ENCODE measurements around the gene CHURC1. TPM values are rescaled to one million over a fixed set of nuclear protein-coding genes. Genes with fewer than 3 reads are reported as not detected.

The CHURC1 gene
- polyA plus RNA-seq, 1 of the 3 experiments (the other 2 are of a cell fraction): 66.8 TPM

DNA sequence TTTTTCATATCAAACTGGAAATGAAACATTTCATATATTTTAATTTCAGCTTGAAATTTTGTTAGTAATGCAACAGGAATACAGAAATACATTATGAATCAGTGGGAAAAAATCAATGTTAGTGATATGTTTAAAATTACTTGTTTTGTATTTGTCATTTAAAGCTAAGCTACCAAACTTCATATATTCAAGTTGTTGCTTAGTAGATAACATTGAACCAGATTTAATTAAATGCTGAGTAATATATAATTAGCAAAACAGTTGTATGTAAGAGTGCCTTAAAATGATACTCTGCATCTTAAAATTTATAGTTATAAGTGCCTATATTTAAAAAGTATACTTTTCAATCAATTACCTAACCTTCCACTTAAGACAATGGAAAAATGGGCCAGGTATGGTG is 5.0 kb downstream of the CHURC1 start:
- no peaks in the 10 kb centered on the region for H3K27me3 ChIP-seq (ENCODE audit: insufficient read depth)
- DNase-seq: no peak
- H3F3A ChIP-seq (replicated peaks; ENCODE audit: insufficient read depth): peaks cover 5% of the 10 kb centered on the region
- ChIA-PET POLR2A (no interaction called here), CTCF (interaction anchor here (1.1 to 2.2 kb wide), 3 partner anchors 8 to 96 kb away, joined by 3 to 7 read pairs (median 4); no protein-coding TSS in a partner anchor)
- TF ChIP-seq, protein P1, sequence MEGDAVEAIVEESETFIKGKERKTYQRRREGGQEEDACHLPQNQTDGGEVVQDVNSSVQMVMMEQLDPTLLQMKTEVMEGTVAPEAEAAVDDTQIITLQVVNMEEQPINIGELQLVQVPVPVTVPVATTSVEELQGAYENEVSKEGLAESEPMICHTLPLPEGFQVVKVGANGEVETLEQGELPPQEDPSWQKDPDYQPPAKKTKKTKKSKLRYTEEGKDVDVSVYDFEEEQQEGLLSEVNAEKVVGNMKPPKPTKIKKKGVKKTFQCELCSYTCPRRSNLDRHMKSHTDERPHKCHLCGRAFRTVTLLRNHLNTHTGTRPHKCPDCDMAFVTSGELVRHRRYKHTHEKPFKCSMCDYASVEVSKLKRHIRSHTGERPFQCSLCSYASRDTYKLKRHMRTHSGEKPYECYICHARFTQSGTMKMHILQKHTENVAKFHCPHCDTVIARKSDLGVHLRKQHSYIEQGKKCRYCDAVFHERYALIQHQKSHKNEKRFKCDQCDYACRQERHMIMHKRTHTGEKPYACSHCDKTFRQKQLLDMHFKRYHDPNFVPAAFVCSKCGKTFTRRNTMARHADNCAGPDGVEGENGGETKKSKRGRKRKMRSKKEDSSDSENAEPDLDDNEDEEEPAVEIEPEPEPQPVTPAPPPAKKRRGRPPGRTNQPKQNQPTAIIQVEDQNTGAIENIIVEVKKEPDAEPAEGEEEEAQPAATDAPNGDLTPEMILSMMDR (IDR thresholded peaks at IDR 0.05): no peak
- no peak for TF ChIP-seq NRF1 (IDR thresholded peaks at IDR 0.05; ENCODE audit: low read depth, low read length)
- no peak for TF ChIP-seq MXI1 (IDR thresholded peaks at IDR 0.05; ENCODE audit: low read depth, low read length)
- TF ChIP-seq IRF3 (IDR thresholded peaks at IDR 0.05; ENCODE audit: low read depth, low read length): no peak
- no peak for TF ChIP-seq TEAD4 (IDR thresholded peaks at IDR 0.05; ENCODE audit: borderline replicate concordance, insufficient read depth)
- no peak for TF ChIP-seq FOXM1 (IDR thresholded peaks at IDR 0.05; ENCODE audit: low read depth)
- TF ChIP-seq, protein P2, sequence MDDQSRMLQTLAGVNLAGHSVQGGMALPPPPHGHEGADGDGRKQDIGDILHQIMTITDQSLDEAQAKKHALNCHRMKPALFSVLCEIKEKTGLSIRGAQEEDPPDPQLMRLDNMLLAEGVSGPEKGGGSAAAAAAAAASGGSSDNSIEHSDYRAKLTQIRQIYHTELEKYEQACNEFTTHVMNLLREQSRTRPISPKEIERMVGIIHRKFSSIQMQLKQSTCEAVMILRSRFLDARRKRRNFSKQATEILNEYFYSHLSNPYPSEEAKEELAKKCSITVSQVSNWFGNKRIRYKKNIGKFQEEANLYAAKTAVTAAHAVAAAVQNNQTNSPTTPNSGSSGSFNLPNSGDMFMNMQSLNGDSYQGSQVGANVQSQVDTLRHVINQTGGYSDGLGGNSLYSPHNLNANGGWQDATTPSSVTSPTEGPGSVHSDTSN (IDR thresholded peaks at IDR 0.05): no peak
- no peak for TF ChIP-seq RFX5 (IDR thresholded peaks at IDR 0.05; ENCODE audit: low read length)
- TF ChIP-seq ZBTB33 (IDR thresholded peaks at IDR 0.05; ENCODE audit: borderline replicate concordance, low read depth): no peak
- TF ChIP-seq GABPA (IDR thresholded peaks at IDR 0.05; ENCODE audit: low read depth): no peak
- no peak for TF ChIP-seq RCOR1 (IDR thresholded peaks at IDR 0.05; ENCODE audit: low read length)
- no peak for TF ChIP-seq EZH2phosphoT487 (IDR thresholded peaks at IDR 0.05; ENCODE audit: borderline replicate concordance, low read depth)
- TF ChIP-seq, protein P3, sequence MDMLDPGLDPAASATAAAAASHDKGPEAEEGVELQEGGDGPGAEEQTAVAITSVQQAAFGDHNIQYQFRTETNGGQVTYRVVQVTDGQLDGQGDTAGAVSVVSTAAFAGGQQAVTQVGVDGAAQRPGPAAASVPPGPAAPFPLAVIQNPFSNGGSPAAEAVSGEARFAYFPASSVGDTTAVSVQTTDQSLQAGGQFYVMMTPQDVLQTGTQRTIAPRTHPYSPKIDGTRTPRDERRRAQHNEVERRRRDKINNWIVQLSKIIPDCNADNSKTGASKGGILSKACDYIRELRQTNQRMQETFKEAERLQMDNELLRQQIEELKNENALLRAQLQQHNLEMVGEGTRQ (IDR thresholded peaks at IDR 0.05; ENCODE audit: borderline replicate concordance, low read depth, low read length): no peak
- TF ChIP-seq, protein P4, sequence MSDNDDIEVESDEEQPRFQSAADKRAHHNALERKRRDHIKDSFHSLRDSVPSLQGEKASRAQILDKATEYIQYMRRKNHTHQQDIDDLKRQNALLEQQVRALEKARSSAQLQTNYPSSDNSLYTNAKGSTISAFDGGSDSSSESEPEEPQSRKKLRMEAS (IDR thresholded peaks at IDR 0.05; ENCODE audit: low read depth): no peak
- H2AFZ ChIP-seq (ENCODE audit: low read depth): no peak overlapping the region
- no peak overlapping the region for H3K4me2 ChIP-seq
- peaks cover 93% of the 10 kb centered on the region for H3K79me2 ChIP-seq (ENCODE audit: insufficient read depth)
- H3K9ac ChIP-seq: no peak overlapping the region
- H3K9me2 ChIP-seq: no peaks in the 10 kb centered on the region
- peaks cover 10 to 22% of the 10 kb centered on the region in 2 experiments for H3K36me3 ChIP-seq (replicated peaks in 1 of 2; ENCODE audit: control insufficient read depth in 1 of 2, insufficient read depth in 2 of 2, low read length in 1 of 2)
- no peak overlapping the region for H3K27ac ChIP-seq (ENCODE audit: low read depth in 2 of 2, low read length in 1 of 2)
- peaks cover 19% of the 10 kb centered on the region for H4K20me1 ChIP-seq (ENCODE audit: insufficient read depth)
- H3K9me3 ChIP-seq: no peaks in the 10 kb centered on the region; the same call in 1 of the 2 replicates
- peaks cover 9 to 15% of the 10 kb centered on the region in 2 experiments; a peak in 3 of 4 replicates for H3K4me1 ChIP-seq (ENCODE audit: control insufficient read depth in 1 of 2, insufficient read depth in 2 of 2, low read depth in 1 of 2, low read length in 1 of 2)
- H3K4me3 ChIP-seq (ENCODE audit: low read depth in 2 of 2, low read length in 1 of 2): no peak overlapping the region

All from SK-N-SH (cell line).